Measurements from ENCODE around the gene AXL. TPM values are rescaled to one million over a fixed set of nuclear protein-coding genes. Genes with fewer than 3 reads are reported as not detected.

The AXL gene
- total RNA-seq, 1 experiment from 2014 or later, result 107 TPM

DNA sequence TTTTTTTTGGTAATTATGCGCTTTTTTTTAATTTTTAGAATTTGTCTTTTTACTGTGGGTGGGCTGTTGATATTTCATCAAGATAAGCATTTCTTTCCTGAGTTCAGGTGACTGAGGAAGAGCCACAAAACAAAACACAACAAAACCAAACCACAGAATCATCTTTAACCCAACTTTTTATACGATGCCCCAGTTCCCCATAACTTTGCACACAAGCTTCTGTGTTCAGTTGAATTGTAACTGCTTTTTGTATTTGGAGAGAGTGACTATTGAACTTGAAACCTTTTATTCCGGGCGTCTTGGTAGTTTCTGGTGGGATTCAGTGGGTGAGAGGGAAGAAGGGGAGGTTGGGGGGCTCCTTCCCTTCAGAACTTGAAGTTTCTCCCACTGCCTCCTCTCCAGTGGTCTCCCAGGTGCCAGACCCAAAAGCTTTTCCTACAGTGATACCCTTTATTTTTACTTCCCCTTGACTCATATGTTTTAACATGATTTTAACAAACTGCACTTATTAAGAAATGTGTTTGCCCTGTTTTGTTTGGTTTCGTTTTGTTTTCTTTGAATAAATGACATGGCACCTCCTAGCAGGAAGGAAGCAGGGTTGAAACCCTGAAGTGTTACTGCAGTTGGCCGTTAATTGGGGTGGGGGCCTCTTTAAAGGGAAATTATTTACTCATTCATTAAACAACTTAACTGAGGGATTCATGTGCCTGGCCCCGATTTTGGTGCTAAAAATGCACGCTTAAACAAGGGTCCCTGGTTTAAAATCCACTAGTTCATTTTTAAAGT lies 88.3 kb downstream of the AXL start:
- peaks cover 28% of the 10 kb centered on the region for H3K4me1 Mint-ChIP-seq (ENCODE audit: low read depth, unreplicated experiment)
- intact Hi-C loops (cut with micrococcal nuclease; ENCODE audit: unreplicated experiment), result no loop called here
- H3K27me3 Mint-ChIP-seq (ENCODE audit: unreplicated experiment), result no peaks in the 10 kb centered on the region
- no peak for DNase-seq
- H3K4me3 Mint-ChIP-seq (ENCODE audit: low read depth, unreplicated experiment), result no peak overlapping the region
- TF ChIP-seq, protein P1, sequence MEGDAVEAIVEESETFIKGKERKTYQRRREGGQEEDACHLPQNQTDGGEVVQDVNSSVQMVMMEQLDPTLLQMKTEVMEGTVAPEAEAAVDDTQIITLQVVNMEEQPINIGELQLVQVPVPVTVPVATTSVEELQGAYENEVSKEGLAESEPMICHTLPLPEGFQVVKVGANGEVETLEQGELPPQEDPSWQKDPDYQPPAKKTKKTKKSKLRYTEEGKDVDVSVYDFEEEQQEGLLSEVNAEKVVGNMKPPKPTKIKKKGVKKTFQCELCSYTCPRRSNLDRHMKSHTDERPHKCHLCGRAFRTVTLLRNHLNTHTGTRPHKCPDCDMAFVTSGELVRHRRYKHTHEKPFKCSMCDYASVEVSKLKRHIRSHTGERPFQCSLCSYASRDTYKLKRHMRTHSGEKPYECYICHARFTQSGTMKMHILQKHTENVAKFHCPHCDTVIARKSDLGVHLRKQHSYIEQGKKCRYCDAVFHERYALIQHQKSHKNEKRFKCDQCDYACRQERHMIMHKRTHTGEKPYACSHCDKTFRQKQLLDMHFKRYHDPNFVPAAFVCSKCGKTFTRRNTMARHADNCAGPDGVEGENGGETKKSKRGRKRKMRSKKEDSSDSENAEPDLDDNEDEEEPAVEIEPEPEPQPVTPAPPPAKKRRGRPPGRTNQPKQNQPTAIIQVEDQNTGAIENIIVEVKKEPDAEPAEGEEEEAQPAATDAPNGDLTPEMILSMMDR (IDR thresholded peaks at IDR 0.05; ENCODE audit: unreplicated experiment), result no peak
- H3K27ac Mint-ChIP-seq (ENCODE audit: unreplicated experiment), result peak overlapping the region; percentile 26
- H3K9me3 Mint-ChIP-seq (ENCODE audit: low read depth, unreplicated experiment), result no peaks in the 10 kb centered on the region
- BruUV-seq (replicated peaks), result TSS peak; percentile 25
- CTCF ChIA-PET, result interaction anchor here (0.6 to 1.9 kb wide), 2 partner anchors 103 to 1827 kb away, joined by 3 to 15 read pairs; partner anchors contain the start of gene TIMM50
- peaks cover 93% of the 10 kb centered on the region for H3K36me3 Mint-ChIP-seq (ENCODE audit: insufficient read depth, unreplicated experiment)

DNA sequence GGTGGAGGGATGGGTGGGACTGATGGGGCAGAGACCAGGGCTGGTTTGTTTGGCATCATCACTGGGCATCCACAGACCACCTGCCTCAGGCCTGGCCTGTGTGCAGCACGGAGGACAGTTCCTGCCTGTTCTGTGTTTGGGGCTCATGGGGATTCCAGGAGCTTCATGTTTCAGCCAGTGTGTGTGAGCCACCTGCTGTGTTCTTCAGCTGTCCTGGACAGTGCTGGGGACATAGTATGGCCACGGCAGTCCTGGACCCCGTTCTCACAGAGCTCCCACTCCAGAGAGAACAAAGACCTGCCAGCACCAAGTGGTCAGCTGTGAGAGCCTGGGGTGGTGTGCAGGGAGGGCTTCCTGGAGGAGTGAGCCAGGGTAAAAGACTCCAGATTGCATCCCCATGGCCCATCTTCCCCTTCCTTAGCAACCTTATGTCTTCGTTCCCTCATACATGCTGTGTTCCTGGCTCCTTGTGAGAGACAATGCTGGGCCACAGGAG lies 89.0 kb downstream of the AXL start:
- no peak overlapping the region for H3K4me3 Mint-ChIP-seq (ENCODE audit: low read depth, unreplicated experiment)
- TF ChIP-seq, protein P1 (IDR thresholded peaks at IDR 0.05; ENCODE audit: unreplicated experiment), result no peak
- peak overlapping the region; percentile 94 for H3K27ac Mint-ChIP-seq (ENCODE audit: unreplicated experiment)
- H3K27me3 Mint-ChIP-seq (ENCODE audit: unreplicated experiment), result no peaks in the 10 kb centered on the region
- DNase-seq, result no peak
- peaks cover 28% of the 10 kb centered on the region for H3K4me1 Mint-ChIP-seq (ENCODE audit: low read depth, unreplicated experiment)
- H3K9me3 Mint-ChIP-seq (ENCODE audit: low read depth, unreplicated experiment), result no peaks in the 10 kb centered on the region
- CTCF ChIA-PET, result interaction anchor here (0.6 to 1.9 kb wide), 7 partner anchors 10 to 1827 kb away, joined by 3 to 15 read pairs (median 6); partner anchors contain the start of genes HNRNPUL1 and TIMM50
- peaks cover 87% of the 10 kb centered on the region for H3K36me3 Mint-ChIP-seq (ENCODE audit: insufficient read depth, unreplicated experiment)
- no TSS peak for BruUV-seq (replicated peaks)
- intact Hi-C loops (cut with micrococcal nuclease; ENCODE audit: unreplicated experiment), result no loop called here

DNA sequence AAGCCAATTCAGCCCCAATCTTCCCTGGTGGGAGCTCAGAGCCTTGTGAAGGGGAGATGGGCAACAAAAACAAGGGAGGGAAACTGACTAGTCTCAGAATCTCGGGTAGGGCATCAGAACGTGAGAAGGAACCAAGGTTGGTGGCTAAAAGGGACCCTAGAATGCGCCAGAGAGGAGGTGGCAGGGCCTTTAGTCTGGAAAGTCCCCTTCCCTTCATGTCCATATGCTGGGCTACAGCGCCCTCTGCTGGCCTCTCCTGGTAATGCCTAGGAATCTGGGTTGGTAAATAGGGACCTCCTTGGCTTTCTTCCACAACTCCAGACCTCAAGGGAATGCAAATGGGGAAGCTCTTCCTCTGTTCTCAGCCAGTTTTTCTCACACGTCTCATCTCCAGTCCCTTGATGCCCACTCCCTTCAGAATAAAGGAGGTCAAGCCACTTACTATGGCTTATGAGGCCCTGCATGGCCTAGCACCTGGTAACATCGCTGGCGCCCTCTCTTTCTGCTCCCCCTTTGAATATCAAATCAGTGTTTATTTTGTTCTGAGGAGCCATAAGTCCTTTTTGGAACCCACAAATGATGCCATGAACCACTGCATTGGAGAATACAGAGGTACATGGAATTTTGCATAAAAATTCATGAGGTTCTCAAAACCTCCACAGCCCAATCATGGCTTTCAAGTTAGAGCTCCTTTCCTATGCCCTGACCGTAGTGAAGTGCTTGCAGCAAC lies 89.6 kb downstream of the AXL start:
- Mint-ChIP-seq H3K36me3 (ENCODE audit: insufficient read depth, unreplicated experiment) (peaks cover 87% of the 10 kb centered on the region), H3K27me3 (ENCODE audit: unreplicated experiment) (no peaks in the 10 kb centered on the region), H3K4me1 (ENCODE audit: low read depth, unreplicated experiment) (peaks cover 28% of the 10 kb centered on the region), H3K27ac (ENCODE audit: unreplicated experiment) (peak overlapping the region; percentile 94), H3K9me3 (ENCODE audit: low read depth, unreplicated experiment) (no peaks in the 10 kb centered on the region), H3K4me3 (ENCODE audit: low read depth, unreplicated experiment) (peak overlapping the region; percentile 91)
- TF ChIP-seq, protein P1 (IDR thresholded peaks at IDR 0.05; ENCODE audit: unreplicated experiment), result peak; percentile 99
- no TSS peak for BruUV-seq (replicated peaks)
- CTCF ChIA-PET, result interaction anchor here (0.5 to 1.9 kb wide), 11 partner anchors 9 to 136 kb away, joined by 3 to 15 read pairs (median 4); partner anchors contain the start of gene HNRNPUL1
- intact Hi-C loops (cut with micrococcal nuclease; ENCODE audit: unreplicated experiment), result no loop called here
- peak; percentile 95 for DNase-seq

DNA sequence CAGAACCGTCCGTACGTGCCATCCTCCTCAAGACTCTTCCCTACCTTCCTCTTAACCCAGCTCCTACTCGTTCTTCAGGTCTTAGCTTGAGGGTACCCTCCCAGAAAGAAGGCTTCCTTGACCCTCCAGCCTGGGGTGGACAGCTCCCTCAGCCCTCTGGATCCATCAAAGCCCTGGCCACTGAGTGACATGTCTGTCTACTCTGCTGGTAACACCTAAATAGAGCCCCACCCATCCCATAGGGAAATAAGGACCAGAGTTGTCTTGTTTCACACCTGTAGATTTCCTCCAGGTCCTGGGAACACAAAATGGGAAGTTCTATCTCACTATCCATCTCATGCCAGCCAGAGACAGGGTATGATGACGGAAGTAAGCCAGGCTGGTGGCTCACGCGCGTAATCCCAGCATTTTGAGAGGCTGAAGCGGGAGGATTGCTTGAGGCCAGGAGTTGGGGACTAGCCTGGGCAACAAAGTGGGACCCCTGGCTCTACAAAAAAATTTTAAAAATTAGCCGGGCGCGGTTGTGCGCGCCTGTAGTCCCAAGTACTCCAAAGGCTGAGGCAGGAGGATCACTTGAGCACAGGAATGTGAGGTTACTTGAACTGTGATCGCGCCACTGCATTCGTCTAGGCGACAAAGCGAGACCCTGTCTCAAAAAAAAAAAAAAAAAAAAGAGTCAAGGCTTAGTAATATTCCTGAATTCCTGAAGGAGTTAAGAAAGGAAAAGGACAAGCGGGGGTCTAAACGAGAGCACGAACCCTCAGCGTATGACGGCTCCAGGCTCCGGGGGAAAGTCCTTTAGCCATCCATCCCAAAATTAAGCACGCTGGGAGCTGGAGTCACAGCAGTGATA lies 90.4 kb downstream of the AXL start:
- Mint-ChIP-seq H3K4me3 (ENCODE audit: low read depth, unreplicated experiment) (peak overlapping the region; percentile 91), H3K27me3 (ENCODE audit: unreplicated experiment) (no peaks in the 10 kb centered on the region), H3K9me3 (ENCODE audit: low read depth, unreplicated experiment) (no peaks in the 10 kb centered on the region), H3K4me1 (ENCODE audit: low read depth, unreplicated experiment) (peaks cover 28% of the 10 kb centered on the region), H3K27ac (ENCODE audit: unreplicated experiment) (peak overlapping the region; percentile 94), H3K36me3 (ENCODE audit: insufficient read depth, unreplicated experiment) (peaks cover 87% of the 10 kb centered on the region)
- peak; percentile 24 for DNase-seq
- TSS peak; percentile 85 for BruUV-seq (replicated peaks)
- CTCF ChIA-PET, result interaction anchor here (0.6 to 1.9 kb wide), 11 partner anchors 11 to 137 kb away, joined by 3 to 15 read pairs (median 4); partner anchors contain the start of gene HNRNPUL1
- TF ChIP-seq, protein P1 (IDR thresholded peaks at IDR 0.05; ENCODE audit: unreplicated experiment), result no peak
- intact Hi-C loops (cut with micrococcal nuclease; ENCODE audit: unreplicated experiment), result no loop called here
